Ureter (tissue), 1 donor: ENCODE measurements around the gene KIAA1217. TPM values are rescaled to one million over a fixed set of nuclear protein-coding genes. Genes with fewer than 3 reads are reported as not detected.
A peak's percentile ranks its signal among the peaks of the same experiment; 100 is the strongest.

Experiments used
- DNase-seq: peaks from one replicate; pipeline ENCODE4 v3.0.0-alpha.2; 2020; ENCODE audit warnings: low spot score
- total RNA-seq: library from RNA; stranded (reverse); gene quantifications from one replicate; pipeline ENCODE4 v1.2.4, GENCODE V29; 2023
- donor health status: DM: yes; HTN: yes; CAD: no.

Gene KIAA1217
- total RNA-seq, 1 donor from 2014 or later = 108 TPM

- DNase-seq = no peak
Measured at GRCh38 chr10:24495666-24496460, 286.9 kb downstream of the KIAA1217 start.

DNA sequence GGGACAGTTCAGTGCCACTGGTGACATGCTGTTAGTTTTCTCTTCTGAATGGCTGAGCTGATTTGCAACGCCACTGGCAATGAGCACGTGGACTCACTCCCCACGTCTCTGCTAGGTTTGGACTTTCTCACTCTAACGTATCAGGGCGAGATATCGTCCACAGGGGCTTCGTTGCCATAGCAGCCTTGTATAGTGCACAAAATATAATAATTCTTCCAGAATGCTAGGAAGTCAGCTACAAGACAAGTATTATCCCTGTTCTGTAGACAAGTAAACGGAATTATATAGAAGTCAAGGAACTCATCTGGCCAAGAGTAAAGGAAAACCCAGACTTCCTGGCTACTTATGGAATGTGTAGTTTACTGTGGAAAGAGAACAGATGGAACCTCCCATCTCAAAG lies 288.0 kb downstream of the KIAA1217 start:
- DNase-seq = no peak

- DNase-seq = no peak
Measured at GRCh38 chr10:24501056-24501711, 292.2 kb downstream of the KIAA1217 start.

GRCh38 chr10:24502006-24502405 lies 293.1 kb downstream of the KIAA1217 start:
- no peak for DNase-seq

- DNase-seq = no peak
Measured at GRCh38 chr10:24502801-24503460, 294.0 kb downstream of the KIAA1217 start.

DNA sequence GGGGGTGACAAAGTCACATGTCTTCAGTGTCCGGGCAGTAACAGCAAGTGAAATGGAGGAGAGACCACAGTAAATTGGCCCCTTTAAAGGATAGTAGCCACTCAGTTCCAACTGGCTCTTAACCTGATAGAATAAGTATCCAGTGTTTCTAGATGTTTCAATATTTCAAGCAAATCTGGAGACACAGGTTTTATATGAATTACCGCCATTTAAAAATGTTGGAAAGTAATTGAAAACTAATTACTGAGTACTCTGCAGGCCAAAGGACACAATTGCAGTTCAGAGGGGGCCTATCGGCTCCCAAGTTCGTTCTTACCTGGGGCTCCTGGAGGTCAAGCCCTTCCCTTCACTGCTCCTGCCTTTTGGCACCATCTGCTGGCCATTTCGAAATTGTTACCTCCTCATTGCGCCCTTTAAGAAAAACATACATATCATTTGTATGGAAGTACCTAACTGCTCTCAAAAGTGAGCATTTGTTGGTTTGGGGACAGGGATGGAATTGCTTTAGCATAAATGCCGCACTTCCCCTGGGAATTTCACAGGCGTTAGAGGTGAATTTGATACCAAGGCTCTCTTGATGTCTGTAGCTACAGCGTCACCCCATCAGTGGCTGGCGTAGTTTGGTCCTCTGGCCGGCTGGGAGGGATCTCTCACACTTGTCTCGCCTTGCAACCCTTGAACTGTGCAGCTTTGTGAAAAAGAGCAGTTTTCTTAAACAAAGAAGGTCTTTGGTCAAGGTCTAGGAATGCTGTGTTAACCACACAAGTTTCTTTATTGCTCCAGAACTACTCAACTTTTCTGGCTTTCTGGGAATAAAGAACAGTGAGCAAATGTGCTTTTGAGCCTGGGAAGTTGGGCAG lies 294.8 kb downstream of the KIAA1217 start:
- DNase-seq = no peak

DNA sequence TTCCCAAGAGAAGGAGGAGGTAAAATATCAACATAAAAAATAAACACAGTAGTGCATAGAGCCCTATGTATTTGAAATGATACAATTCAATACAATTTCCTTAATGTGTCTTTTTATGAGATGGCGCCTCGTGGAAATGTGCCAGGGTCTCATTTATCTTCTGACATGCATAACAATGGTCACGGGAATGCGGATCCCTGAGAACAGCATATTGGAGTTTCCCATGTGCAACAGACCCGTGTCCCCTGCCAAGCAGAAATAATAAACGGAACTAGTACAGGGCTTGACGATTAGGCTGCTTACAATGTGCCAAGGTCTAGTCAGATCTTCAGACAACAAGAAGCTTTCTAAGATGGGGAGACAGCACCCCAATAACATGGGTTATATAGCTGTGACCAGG lies 296.8 kb downstream of the KIAA1217 start:
- no peak for DNase-seq

- DNase-seq = no peak
Measured at GRCh38 chr10:24513155-24513554, 304.2 kb downstream of the KIAA1217 start.

DNA sequence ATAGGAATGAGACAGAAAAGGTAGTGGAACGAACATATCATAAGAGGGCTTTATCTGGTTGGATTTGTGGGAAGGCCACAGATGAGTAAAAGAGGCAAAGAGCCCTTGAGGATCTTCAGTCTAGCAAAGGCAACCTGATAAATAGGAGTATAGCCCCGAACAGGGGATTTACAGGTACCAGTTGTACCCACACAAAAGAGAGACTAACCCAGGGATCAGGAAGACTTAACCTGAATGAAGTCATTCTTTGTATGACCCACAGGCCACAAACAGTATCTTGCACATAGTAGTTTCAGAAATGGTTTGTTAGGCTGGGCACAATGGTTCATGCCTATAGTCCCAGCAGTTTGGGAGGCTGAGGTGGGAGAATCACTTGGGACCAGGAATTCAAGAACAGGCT lies 306.5 kb downstream of the KIAA1217 start:
- DNase-seq = no peak

DNA sequence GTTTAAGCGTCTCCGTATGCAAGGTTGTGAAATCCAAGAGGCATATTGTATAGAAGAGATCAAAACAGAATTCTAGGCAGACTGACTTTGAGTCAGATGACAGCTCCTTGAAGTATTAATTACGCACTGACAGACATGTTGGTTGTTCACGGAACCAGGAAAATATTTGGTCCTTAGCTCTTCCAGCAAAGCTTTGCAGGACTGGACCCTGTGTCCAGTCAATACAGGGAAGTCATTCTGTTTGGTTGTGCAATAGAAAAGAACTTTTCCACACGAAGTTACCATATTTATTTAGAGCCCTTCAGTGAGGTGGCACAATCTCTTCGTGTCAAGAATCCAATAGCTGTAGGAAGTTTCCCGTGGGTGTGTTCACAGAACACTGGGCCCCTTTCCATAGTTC lies 309.5 kb downstream of the KIAA1217 start:
- no peak for DNase-seq

GRCh38 chr10:24518981-24519597 lies 310.2 kb downstream of the KIAA1217 start:
- DNase-seq = peak; percentile 58

DNA sequence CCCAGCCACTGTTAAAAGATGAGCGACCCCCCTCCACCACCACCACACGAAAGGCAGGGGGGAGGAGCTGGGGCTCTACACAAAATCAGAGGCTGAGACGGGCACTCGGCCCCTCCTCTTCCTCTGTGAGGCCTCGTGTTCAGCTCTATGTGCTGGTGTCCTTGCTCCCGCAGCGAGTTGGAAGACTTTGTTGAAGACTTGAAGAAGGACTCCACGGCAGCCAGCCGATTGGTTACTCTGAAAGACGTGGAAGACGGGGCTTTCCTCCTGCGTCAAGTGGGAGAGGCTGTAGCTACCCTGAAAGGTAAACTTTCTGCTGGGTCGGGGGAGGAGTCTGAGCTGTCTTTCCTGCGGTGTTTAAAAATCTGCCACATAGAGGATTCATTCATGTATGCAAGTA lies 311.0 kb downstream of the KIAA1217 start:
- DNase-seq = no peak

GRCh38 chr10:24524314-24524713 lies 315.4 kb downstream of the KIAA1217 start:
- no peak for DNase-seq

GRCh38 chr10:24526085-24526649 lies 317.2 kb downstream of the KIAA1217 start:
- no peak for DNase-seq

GRCh38 chr10:24528946-24529345 lies 320.0 kb downstream of the KIAA1217 start:
- no peak for DNase-seq

- no peak for DNase-seq
Measured at GRCh38 chr10:24531439-24531838, 322.5 kb downstream of the KIAA1217 start.

GRCh38 chr10:24533981-24534380 lies 325.0 kb downstream of the KIAA1217 start:
- DNase-seq = no peak

DNA sequence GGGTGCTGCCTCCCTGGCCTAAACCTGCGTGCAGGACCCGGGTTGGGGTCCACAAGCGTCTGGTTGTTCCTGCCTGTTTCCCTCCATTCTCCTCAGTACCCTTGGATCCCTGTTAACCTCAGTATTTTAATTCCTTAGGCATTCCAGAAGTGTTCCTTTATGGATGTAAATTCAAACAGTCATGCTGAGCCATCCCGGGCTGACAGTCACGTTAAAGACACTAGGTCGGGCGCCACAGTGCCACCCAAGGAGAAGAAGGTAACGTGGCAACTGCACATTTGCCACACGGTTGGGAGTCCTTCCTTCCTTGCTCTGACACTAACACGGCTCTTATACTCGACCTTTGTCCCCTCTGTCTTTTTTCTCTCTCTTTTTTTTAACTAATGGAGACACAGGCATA lies 327.7 kb downstream of the KIAA1217 start:
- DNase-seq = no peak

GRCh38 chr10:24541239-24541753 lies 332.4 kb downstream of the KIAA1217 start:
- no peak for DNase-seq

DNA sequence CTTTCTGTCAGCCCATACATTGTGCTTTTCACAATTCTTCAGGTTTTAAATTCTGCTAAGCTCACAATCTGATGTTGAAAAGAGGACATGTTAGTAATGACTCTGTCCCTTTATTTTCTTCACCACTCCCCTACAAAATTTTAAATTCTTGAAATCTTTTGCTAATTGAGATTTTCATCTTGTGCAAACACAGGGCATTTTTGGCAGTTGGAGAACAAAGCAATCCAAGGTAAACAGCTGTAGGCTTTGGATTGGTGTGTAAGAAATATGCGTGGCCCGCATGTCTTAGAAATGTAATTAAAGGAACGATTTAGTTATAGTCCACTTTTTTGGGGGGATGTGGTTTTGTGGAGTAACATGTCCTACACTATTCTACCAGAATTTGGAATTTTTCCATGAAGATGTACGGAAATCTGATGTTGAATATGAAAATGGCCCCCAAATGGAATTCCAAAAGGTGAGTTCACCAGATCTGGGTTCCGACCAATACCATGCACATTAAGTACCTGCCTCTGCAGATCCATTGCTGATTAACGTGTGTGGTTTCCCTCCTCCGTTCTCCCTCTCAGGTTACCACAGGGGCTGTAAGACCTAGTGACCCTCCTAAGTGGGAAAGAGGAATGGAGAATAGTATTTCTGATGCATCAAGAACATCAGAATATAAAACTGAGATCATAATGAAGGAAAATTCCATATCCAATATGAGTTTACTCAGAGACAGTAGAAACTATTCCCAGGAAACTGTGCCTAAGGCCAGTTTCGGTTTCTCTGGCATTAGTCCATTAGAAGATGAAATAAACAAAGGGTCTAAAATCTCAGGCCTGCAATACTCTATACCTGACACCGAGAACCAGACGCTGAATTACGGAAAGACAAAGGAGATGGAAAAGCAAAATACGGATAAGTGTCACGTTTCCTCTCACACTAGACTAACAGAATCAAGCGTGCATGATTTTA lies 333.7 kb downstream of the KIAA1217 start:
- no peak for DNase-seq
